OCI-LY7 (cell line): ENCODE results near the gene CTPS2. TPM values are rescaled to one million over a fixed set of nuclear protein-coding genes. Genes with fewer than 3 reads are reported as not detected.

ENCODE experiments used
- BruUV-seq: library from RNA; stranded (reverse); fragments of 400-500 nt; replicated peaks from 2 replicates; lab custom pipeline; 2021; lab: Mats Ljungman, UMichigan
- CTCF ChIA-PET: fragments of 300-600 bp; sonication (Branson Sonifier 250); formaldehyde crosslinking; loops from one replicate; lab custom pipeline; 2022; ENCODE audit warnings: antibody characterized with exemption; ENCODE audit not compliant: unreplicated experiment; lab: Charles Lee
- POLR2A ChIA-PET: fragments of 300-600 bp; sonication (Branson Sonifier 250); formaldehyde crosslinking; loops from one replicate; lab custom pipeline; 2022; ENCODE audit warnings: antibody characterized with exemption; lab: Charles Lee
- DNase-seq: peaks from one replicate; pipeline ENCODE4 v3.0.0-alpha.2; 2015; ENCODE audit warnings: low spot score
- H2AFZ ChIP-seq: fragments of 200-600 bp; sonication (generic), shearing (Covaris generic); 2 replicates; pipeline ENCODE4 v1.6.1; 2014; ENCODE audit warnings: mild to moderate bottlenecking, antibody characterized with exemption, low read length, moderate library complexity
- H3K27ac ChIP-seq: fragments of 200-600 bp; sonication (generic); 2 replicates; pipeline ENCODE4 v1.5.1; 2014; ENCODE audit warnings: mixed run types, low read depth, mild to moderate bottlenecking, moderate library complexity, low read length, inconsistent platforms; ENCODE audit not compliant: poor library complexity, severe bottlenecking
- H3K36me3 ChIP-seq: fragments of 200-600 bp; sonication (generic); 2 replicates; pipeline ENCODE4 v1.6.1; 2014; ENCODE audit warnings: mild to moderate bottlenecking, antibody characterized with exemption, low read length, moderate library complexity, mixed read lengths; ENCODE audit not compliant: insufficient read depth
- H3K4me1 ChIP-seq: fragments of 200-600 bp; sonication (generic); 2 replicates; pipeline ENCODE4 v1.5.1; 2014; ENCODE audit warnings: mild to moderate bottlenecking, low read length; ENCODE audit not compliant: insufficient read depth, poor library complexity, severe bottlenecking
- H3K4me2 ChIP-seq: fragments of 200-600 bp; sonication (generic); 2 replicates; pipeline ENCODE4 v1.6.1; 2014; ENCODE audit warnings: mild to moderate bottlenecking, low read length
- H3K4me3 ChIP-seq: fragments of 200-600 bp; sonication (generic); 2 replicates; pipeline ENCODE4 v1.5.1; 2014; ENCODE audit warnings: mild to moderate bottlenecking, low read depth, low read length; ENCODE audit not compliant: poor library complexity, severe bottlenecking
- H3K79me2 ChIP-seq: fragments of 200-600 bp; sonication (generic); 2 replicates; pipeline ENCODE4 v1.6.1; 2016; ENCODE audit warnings: low read depth, mild to moderate bottlenecking, low read length, moderate library complexity, mixed read lengths; ENCODE audit not compliant: insufficient read depth
- H3K9me2 ChIP-seq: fragments of 200-600 bp; sonication (generic); 2 replicates; pipeline ENCODE4 v1.6.1; 2016; ENCODE audit warnings: mild to moderate bottlenecking, low read length, mixed read lengths; ENCODE audit not compliant: insufficient read depth
- H3K9me3 ChIP-seq: fragments of 200-600 bp; sonication (generic); 2 replicates; pipeline ENCODE4 v1.6.1; 2014; ENCODE audit warnings: mild to moderate bottlenecking, mixed run types, low read length, mixed read lengths
- H4K20me1 ChIP-seq: fragments of 200-600 bp; sonication (generic); 2 replicates; pipeline ENCODE4 v1.6.1; 2014; ENCODE audit warnings: mild to moderate bottlenecking, antibody characterized with exemption, low read length, moderate library complexity, mixed read lengths; ENCODE audit not compliant: insufficient read depth
- CTCF ChIP-seq: fragments of 200-600 bp; sonication (generic); conservative IDR thresholded peaks from 2 replicates; pipeline ENCODE4 v1.5.1; 2014; ENCODE audit warnings: mild to moderate bottlenecking, antibody characterized with exemption, low read length, moderate library complexity, mixed read lengths
- EZH2phosphoT487 ChIP-seq: fragments of 200-600 bp; sonication (generic); IDR thresholded peaks from 2 replicates; pipeline ENCODE4 v1.6.1; 2018; ENCODE audit warnings: low read depth, borderline replicate concordance, mild to moderate bottlenecking, mixed run types, antibody characterized with exemption, low read length, moderate library complexity, mixed read lengths
- intact Hi-C: fragments of 100-400 bp; cut with micrococcal nuclease; formaldehyde crosslinking; loops from one replicate; pipeline ENCODE4 v1.10.0; 2022; ENCODE audit not compliant: unreplicated experiment
- total RNA-seq, 2 experiments: library from RNA; depleted of rRNA in 1 of 2; stranded (reverse); fragments of >200 nt in 1 of 2; shearing (Covaris generic) in 1 of 2; gene quantifications; 2 replicates each; pipeline ENCODE4 v1.2.3, GENCODE V29; 2014 to 2022

Gene CTPS2
- total RNA-seq, 2 experiments from 2014 or later = 15.9 to 21.3 TPM

DNA sequence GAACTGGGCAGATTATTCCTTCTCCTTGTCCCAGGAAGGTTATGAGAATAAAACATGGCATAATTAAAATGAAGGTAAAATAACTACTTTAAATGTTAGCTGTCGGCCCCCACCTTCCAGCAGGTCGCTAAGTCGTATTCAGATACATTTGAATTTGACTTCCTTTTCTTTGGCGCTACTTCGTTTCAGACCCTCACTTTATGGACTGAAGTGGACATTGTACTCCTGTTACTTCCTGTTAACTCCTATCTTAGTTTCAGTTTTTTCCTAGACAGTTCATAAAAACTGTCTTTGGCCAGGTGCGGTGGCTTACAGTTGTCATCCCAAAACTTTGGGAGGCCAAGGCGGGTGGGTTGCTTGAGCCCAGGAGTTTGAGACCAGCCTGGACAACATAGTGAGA, 12.6 kb upstream of the CTPS2 start:
- H2AFZ ChIP-seq = no peak overlapping the region
- ChIA-PET CTCF (no interaction called here), POLR2A (no interaction called here)
- BruUV-seq = no TSS peak
- peaks cover 24% of the 10 kb centered on the region for H3K36me3 ChIP-seq
- H3K79me2 ChIP-seq = peaks cover 33% of the 10 kb centered on the region
- no peaks in the 10 kb centered on the region for H4K20me1 ChIP-seq
- no peak for DNase-seq
- no peak overlapping the region for H3K4me2 ChIP-seq
- H3K27ac ChIP-seq = no peak overlapping the region
- no peaks in the 10 kb centered on the region for H3K9me2 ChIP-seq
- peaks cover 5% of the 10 kb centered on the region; the same call in 1 of the 2 replicates for H3K9me3 ChIP-seq
- peaks cover 7% of the 10 kb centered on the region for H3K4me1 ChIP-seq
- H3K4me3 ChIP-seq = no peak overlapping the region
- intact Hi-C loops = no loop called here
- TF ChIP-seq CTCF = no peak
- no peak for TF ChIP-seq EZH2phosphoT487

GRCh38 chrX:16722481-16722880, 10.0 kb upstream of the CTPS2 start:
- ChIA-PET POLR2A (interaction anchor here (0.8 kb wide), 3 partner anchors 9 to 60 kb away, joined by 3 to 4 read pairs (median 3); no protein-coding TSS in a partner anchor), CTCF (no interaction called here)
- Histone ChIP-seq H3K9me3 (no peaks in the 10 kb centered on the region), H3K9me2 (no peaks in the 10 kb centered on the region), H3K36me3 (peaks cover 8% of the 10 kb centered on the region), H3K27ac (no peak overlapping the region), H2AFZ (no peak overlapping the region), H4K20me1 (no peaks in the 10 kb centered on the region), H3K4me2 (0 out of 2 replicates have a peak overlapping the region, but pooled peaks have one; percentile 5), H3K4me3 (no peak overlapping the region), H3K79me2 (peaks cover 39% of the 10 kb centered on the region), H3K4me1 (peaks cover 7% of the 10 kb centered on the region)
- intact Hi-C loops = no loop called here
- TF ChIP-seq EZH2phosphoT487 (no peak), CTCF (no peak)
- no TSS peak for BruUV-seq
- no peak for DNase-seq

- peak within 1 kb of the TSS; percentile 62; the same call in 1 of the 2 replicates for H2AFZ ChIP-seq
- H3K9me2 ChIP-seq = no peaks in the 10 kb centered on the region
- no TSS peak for BruUV-seq
- no peaks in the 10 kb centered on the region for H3K9me3 ChIP-seq
- peak within 1 kb of the TSS; percentile 83 for H3K4me2 ChIP-seq
- TF ChIP-seq EZH2phosphoT487 (no peak), CTCF (no peak)
- ChIA-PET POLR2A (interaction anchor here (0.6 to 1.0 kb wide), 3 partner anchors 8 to 134 kb away, joined by 3 to 5 read pairs (median 3); no protein-coding TSS in a partner anchor), CTCF (no interaction called here)
- intact Hi-C loops = loop anchor here (2.0 to 5.0 kb wide), 2 partner anchors 67 to 88 kb away; partner anchors contain the start of gene TXLNG
- H3K79me2 ChIP-seq = peaks cover 33% of the 10 kb centered on the region
- peak; percentile 91 for DNase-seq
- peaks cover 7% of the 10 kb centered on the region for H3K4me1 ChIP-seq
- peak within 1 kb of the TSS; percentile 50 for H3K27ac ChIP-seq
- H3K36me3 ChIP-seq = peaks cover 3% of the 10 kb centered on the region; the same call in 1 of the 2 replicates
- no peaks in the 10 kb centered on the region for H4K20me1 ChIP-seq
- H3K4me3 ChIP-seq = peak within 1 kb of the TSS; percentile 99
These were observed 7.0 kb upstream of the CTPS2 start, which contains the start of gene SYAP1 for GRCh38 chrX:16719334-16720084. Gene SYAP1, plus strand, starts transcription at chrX:16719612. Its CDS starts 113 bp downstream, at chrX:16719725.
